H1 (cell line): Measurements from ENCODE around the gene TAPBPL. TPM values are rescaled to one million over a fixed set of nuclear protein-coding genes. Genes with fewer than 3 reads are reported as not detected.

ENCODE experiments used
- ASH2L ChIP-seq: fragments of 200-600, 300-600 bp; sonication (generic); IDR thresholded peaks from one replicate; pipeline ENCODE4 v1.7.1; 2017; ENCODE audit warnings: low read length
- BACH1 ChIP-seq: IDR thresholded peaks from 2 replicates; pipeline ENCODE4 v1.6.1; 2012; ENCODE audit warnings: low read length, improper control_type of control experiment
- CBX5 ChIP-seq: fragments of 300-800, 300-1000 bp; sonication (generic); IDR thresholded peaks from 2 replicates; pipeline ENCODE4 v1.7.1; 2016; ENCODE audit warnings: antibody characterized with exemption, low read length, low read depth
- CBX8 ChIP-seq: fragments of 300-800, 300-1000 bp; sonication (generic); IDR thresholded peaks from 2 replicates; pipeline ENCODE4 v1.7.1; 2016; ENCODE audit warnings: low read depth, low read length, borderline replicate concordance
- CREB1 ChIP-seq: IDR thresholded peaks from 2 replicates; pipeline ENCODE4 v1.6.1; 2012; ENCODE audit warnings: inconsistent platforms
- GTF2F1 ChIP-seq: IDR thresholded peaks from 2 replicates; pipeline ENCODE4 v1.6.1; 2012; ENCODE audit warnings: low read depth, low read length, improper control_type of control experiment, borderline replicate concordance
- MAFK ChIP-seq: IDR thresholded peaks from 2 replicates; pipeline ENCODE4 v1.6.1; 2012; ENCODE audit warnings: low read depth, mild to moderate bottlenecking, improper control_type of control experiment, low read length
- NRF1 ChIP-seq: IDR thresholded peaks from 2 replicates; pipeline ENCODE4 v1.6.1; 2011; ENCODE audit warnings: mild to moderate bottlenecking, low read depth, low read length, improper control_type of control experiment
- POLR2AphosphoS5 ChIP-seq: IDR thresholded peaks from 2 replicates; pipeline ENCODE4 v1.6.1; 2011; ENCODE audit warnings: low read depth, low read length
- POU5F1 ChIP-seq: IDR thresholded peaks from 2 replicates; pipeline ENCODE4 v1.6.1; 2011; ENCODE audit warnings: low read depth, mild to moderate bottlenecking, low read length, moderate library complexity
- SIRT6 ChIP-seq: IDR thresholded peaks from one replicate; pipeline ENCODE4 v1.7.1; 2012; ENCODE audit warnings: low read length, inconsistent platforms
- SIX5 ChIP-seq: IDR thresholded peaks from 2 replicates; pipeline ENCODE4 v1.6.1; 2011; ENCODE audit warnings: mild to moderate bottlenecking, low read depth, low read length
- SP2 ChIP-seq: IDR thresholded peaks from 2 replicates; pipeline ENCODE4 v1.6.1; 2012; ENCODE audit warnings: mild to moderate bottlenecking, low read length, inconsistent platforms
- TAF1 ChIP-seq: IDR thresholded peaks from 2 replicates; pipeline ENCODE4 v1.6.1; 2011; ENCODE audit warnings: mild to moderate bottlenecking, low read depth, low read length
- TAF7 ChIP-seq: optimal IDR thresholded peaks from 2 replicates; pipeline ENCODE3; 2011; ENCODE audit warnings: low read depth, mild to moderate bottlenecking, inconsistent platforms, low read length, moderate library complexity, borderline replicate concordance
- polyA plus RNA-seq, 7 experiments: library from polyadenylated mRNA; depleted of rRNA in 3 of 7; stranded (reverse) in 5 of 7; unstranded in 2 of 7; fragments of >200 nt in 5 of 7; fragments of 200-250 nt in 2 of 7; gene quantifications; 1 replicate in 5 of 7; 2 replicates in 1 of 7; 4 replicates in 1 of 7; pipeline versions ENCODE4 v1.2.1 to v1.2.3, GENCODE V29; 2011 to 2013; ENCODE audit warnings: missing spikeins in 2 of 7, mixed read lengths in 2 of 7
- total RNA-seq: library from RNA; stranded (reverse); fragmentation: NEBNext Ultra II Directional; extraction: Animal tissue kit (Norgen Biotek cat#: 25700); gene quantifications from 2 replicates; pipeline ENCODE4 v1.2.1, GENCODE V29; 2021
- TF ChIP-seq, protein P1 (sequence below): IDR thresholded peaks from 2 replicates; pipeline ENCODE4 v1.6.1; 2012; ENCODE audit warnings: inconsistent platforms
- TF ChIP-seq, protein P2 (sequence below): IDR thresholded peaks from 2 replicates; pipeline ENCODE4 v1.6.1; 2012; ENCODE audit warnings: inconsistent platforms
- TF ChIP-seq, protein P3 (sequence below): IDR thresholded peaks from 2 replicates; pipeline ENCODE4 v1.6.1; 2011; ENCODE audit warnings: low read length, improper control_type of control experiment

The TAPBPL gene
- total and polyA plus RNA-seq, 2 of the 8 experiments (the other 6 are each of a cell fraction or from before 2014, with no cell fraction given): 0.61 to 1.5 TPM

DNA sequence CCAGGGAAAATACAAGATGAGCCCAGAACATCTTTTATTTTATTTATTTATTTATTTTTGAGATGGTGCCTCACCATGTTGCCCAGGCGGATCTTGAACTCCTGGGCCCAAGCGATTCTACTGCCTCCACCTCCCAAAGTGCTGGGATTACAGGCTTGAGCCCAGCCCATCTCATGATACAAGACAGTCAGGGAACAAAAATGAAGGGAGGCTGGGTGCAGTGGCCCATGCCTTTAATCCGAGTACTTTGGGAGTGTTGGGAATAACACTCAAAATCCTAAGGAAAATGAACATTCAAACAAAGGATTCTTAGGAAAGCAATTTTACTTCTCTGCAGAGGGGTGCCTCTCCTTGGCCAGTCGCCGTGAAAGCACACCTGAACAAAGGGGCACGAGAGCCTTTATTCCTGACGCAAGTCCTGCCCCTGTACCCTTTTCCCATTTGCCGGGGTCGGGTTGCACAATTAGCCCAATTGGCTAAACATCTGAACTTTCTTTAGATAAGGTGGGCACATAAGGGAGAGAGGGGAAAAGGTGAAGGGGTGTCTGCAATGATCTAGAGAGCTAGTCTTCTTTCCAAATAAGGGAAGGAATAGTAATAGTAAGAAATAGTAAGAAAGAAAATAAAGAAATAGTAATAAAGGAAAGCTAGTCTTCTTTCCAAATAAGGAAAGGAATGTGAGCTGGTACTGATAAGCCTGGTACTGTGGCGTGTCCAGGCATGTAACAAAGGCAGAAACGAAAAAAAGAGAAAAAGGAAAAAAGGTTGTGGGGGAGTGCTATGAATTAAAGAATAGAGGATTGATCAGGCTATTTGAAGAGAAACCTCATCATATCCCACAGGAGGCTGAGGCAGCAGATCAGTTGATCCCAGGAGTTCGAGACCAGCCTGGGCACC lies 55.5 kb downstream of the TAPBPL start (continued):
- TF ChIP-seq ASH2L (no peak), CBX5 (no peak), NRF1 (no peak), POLR2AphosphoS5 (0 out of 2 replicates have a peak, but pooled peaks have one; percentile 32), BACH1 (no peak), CBX8 (no peak), SP2 (no peak), TAF1 (peak; percentile 64; the same call in 1 of the 2 replicates), SIRT6 (no peak), CREB1 (no peak), TAF7 (no peak), GTF2F1 (no peak), SIX5 (no peak), POU5F1 (no peak), MAFK (no peak)
- TF ChIP-seq, protein P1, sequence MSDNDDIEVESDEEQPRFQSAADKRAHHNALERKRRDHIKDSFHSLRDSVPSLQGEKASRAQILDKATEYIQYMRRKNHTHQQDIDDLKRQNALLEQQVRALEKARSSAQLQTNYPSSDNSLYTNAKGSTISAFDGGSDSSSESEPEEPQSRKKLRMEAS: no peak
- TF ChIP-seq, protein P2, sequence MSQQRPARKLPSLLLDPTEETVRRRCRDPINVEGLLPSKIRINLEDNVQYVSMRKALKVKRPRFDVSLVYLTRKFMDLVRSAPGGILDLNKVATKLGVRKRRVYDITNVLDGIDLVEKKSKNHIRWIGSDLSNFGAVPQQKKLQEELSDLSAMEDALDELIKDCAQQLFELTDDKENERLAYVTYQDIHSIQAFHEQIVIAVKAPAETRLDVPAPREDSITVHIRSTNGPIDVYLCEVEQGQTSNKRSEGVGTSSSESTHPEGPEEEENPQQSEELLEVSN: no peak
- TF ChIP-seq, protein P3, sequence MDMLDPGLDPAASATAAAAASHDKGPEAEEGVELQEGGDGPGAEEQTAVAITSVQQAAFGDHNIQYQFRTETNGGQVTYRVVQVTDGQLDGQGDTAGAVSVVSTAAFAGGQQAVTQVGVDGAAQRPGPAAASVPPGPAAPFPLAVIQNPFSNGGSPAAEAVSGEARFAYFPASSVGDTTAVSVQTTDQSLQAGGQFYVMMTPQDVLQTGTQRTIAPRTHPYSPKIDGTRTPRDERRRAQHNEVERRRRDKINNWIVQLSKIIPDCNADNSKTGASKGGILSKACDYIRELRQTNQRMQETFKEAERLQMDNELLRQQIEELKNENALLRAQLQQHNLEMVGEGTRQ: no peak
